GM12873 (cell line): ENCODE data around the gene TBK1.

Experiments used
- TF ChIP-seq, protein P1 (sequence below): IDR thresholded peaks from 2 replicates; pipeline ENCODE4 v1.5.1; 2012; ENCODE audit warnings: low read depth, mild to moderate bottlenecking, moderate library complexity, low read length, control low read depth; ENCODE audit not compliant: insufficient read depth; ENCODE audit errors: missing control alignments

The TBK1 gene

DNA sequence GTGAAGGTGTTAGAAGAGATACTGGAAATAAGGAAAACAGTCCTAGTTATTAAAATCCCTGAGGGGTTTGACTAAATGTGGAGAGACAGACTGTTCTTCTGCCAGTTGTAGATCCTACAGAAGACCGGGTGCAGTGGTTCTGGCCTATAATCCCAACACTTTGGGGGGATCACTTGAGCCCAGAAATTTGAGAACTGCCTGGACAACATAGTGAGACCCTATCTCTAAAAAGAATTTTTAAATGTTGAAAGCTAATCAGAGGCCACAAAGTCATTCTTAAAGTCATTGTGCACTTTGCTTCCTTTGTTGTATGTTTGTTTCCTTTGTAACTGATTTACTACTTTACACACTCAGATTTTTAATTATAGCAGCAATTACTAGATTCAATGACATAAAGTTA lies 97.2 kb downstream of the TBK1 start:
- TF ChIP-seq, protein P1, sequence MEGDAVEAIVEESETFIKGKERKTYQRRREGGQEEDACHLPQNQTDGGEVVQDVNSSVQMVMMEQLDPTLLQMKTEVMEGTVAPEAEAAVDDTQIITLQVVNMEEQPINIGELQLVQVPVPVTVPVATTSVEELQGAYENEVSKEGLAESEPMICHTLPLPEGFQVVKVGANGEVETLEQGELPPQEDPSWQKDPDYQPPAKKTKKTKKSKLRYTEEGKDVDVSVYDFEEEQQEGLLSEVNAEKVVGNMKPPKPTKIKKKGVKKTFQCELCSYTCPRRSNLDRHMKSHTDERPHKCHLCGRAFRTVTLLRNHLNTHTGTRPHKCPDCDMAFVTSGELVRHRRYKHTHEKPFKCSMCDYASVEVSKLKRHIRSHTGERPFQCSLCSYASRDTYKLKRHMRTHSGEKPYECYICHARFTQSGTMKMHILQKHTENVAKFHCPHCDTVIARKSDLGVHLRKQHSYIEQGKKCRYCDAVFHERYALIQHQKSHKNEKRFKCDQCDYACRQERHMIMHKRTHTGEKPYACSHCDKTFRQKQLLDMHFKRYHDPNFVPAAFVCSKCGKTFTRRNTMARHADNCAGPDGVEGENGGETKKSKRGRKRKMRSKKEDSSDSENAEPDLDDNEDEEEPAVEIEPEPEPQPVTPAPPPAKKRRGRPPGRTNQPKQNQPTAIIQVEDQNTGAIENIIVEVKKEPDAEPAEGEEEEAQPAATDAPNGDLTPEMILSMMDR, result no peak

DNA sequence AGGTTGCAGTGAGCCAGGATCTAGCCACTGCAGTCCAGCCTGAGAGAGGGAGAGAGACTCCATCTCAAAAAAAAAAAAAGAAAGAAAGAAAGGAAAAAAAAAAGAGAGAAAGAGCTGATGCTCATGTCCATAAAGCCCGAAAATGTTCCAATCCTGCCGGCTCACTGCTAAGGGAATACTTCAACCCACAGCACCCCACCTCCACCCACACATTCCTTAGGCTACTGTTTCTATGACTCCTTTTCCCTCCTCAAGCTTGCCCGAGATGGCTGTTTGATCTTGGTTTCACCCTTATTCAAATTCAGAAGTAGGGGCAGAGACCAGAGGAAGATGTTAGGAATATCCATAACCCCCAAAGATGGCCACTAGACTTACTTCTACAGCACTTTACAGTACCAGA lies 98.8 kb downstream of the TBK1 start:
- TF ChIP-seq, protein P1, result no peak

DNA sequence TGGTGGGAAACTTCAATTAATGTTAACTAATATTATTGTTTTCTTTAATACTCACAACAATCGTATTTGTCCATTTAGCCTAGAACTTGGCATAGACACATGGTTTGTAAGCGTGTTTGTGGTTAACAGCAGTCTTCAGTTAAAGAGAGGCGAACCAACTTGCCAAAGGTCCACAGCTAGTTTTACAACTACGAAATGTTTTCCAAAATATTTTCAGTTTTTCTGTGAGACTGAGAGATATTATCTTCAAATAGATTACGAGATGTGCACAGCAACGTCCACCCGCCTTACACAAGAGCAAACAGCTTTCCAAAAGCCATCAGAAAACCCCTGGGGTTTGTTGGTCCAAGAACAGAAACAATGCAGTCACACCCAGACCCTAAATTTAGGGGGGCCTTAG lies 99.8 kb downstream of the TBK1 start:
- TF ChIP-seq, protein P1, result no peak
